ENCODE data around the gene ALS2CL.
"Not testable (repeated sequence)": the region's sequence is repeated elsewhere in the genome, so short reads cannot be mapped to it uniquely, and the experiment has no call there.

Gene ALS2CL

DNA sequence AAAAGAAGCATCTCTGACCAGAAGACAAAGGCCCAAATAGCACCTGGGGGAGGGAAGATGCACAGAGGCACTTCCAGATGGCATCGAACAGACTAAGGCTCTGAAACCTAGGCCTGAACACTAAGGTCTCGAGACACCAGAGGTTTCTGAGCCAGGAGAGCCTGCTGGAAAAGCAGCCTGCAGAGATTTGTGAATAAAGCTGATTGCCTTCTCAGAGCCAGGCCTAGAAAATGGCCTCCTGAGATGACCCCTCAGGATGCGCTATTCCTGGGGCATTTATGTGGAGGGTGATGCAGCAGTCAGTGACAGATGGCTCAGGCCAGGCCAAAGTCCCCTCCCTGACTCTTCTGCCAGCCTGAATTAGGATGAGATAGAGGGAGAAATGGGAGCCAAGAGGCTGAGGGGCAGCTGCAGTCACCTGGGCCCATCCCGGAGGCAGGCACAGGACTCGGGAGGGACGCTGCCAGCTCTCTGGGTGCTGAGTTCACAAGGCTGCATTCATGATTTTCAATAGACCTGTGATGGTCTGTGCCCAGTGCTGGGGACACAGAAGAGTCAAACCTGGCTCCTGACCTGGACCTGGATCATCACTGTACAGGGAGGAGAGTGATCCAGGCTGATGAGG is 17.3 kb upstream of the ALS2CL start:
- H3K27me3 Mint-ChIP-seq: peaks cover 30% of the 10 kb centered on the region
- no peaks in the 10 kb centered on the region for H3K9me3 Mint-ChIP-seq
- H3K4me1 Mint-ChIP-seq: peaks cover 8% of the 10 kb centered on the region
- H3K36me3 Mint-ChIP-seq: no peaks in the 10 kb centered on the region
- no peak overlapping the region for H3K27ac Mint-ChIP-seq
- ATAC-seq: no peak
- H3K4me3 Mint-ChIP-seq: no peak overlapping the region

DNA sequence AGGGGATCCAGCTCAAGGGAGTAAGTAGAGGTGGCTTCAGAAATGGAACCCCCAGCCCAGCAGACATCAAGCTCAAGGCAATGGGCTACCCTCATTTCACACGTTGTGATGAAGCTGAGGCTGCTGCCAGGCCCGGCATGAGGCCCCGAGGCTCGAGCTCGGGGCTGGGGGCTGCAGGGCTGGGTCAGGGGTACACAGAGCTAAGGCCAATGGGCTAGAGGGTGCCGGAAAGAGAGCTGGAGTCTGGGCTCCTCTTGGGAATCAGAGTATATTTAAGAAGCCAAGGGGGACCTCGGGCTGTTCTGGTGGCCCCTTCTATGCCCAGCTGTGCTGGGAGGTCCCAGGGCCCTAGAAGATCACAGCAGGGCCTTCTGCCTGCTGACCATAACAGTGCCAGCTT is 16.8 kb upstream of the ALS2CL start:
- Mint-ChIP-seq H3K27me3 (peaks cover 27% of the 10 kb centered on the region), H3K27ac (no peak overlapping the region), H3K4me1 (peaks cover 8% of the 10 kb centered on the region), H3K36me3 (no peaks in the 10 kb centered on the region), H3K9me3 (no peaks in the 10 kb centered on the region), H3K4me3 (no peak overlapping the region)
- no peak for ATAC-seq

DNA sequence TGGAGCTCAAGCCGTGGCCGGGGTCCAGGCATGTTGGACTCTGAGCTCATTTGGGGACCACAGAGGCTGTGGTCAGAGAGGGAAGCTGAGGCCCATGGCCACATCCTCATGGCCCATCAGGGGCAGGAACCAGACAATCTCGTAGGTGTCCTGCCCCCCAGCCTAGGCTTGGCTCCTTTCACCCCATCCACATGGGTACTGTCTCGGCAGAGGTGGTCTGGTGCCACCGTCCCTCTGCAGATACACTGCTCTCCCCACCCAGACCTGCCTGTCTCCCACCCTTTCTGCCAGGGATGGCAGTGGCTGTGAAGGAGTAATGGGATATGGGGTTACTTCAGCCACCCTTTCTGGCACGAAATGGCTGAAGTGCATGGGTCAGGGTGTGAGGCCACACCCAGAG is 16.2 kb upstream of the ALS2CL start:
- H3K9me3 Mint-ChIP-seq: no peaks in the 10 kb centered on the region
- ATAC-seq: no peak
- H3K4me3 Mint-ChIP-seq: no peak overlapping the region
- peaks cover 22% of the 10 kb centered on the region for H3K27me3 Mint-ChIP-seq
- H3K36me3 Mint-ChIP-seq: no peaks in the 10 kb centered on the region
- peaks cover 8% of the 10 kb centered on the region for H3K4me1 Mint-ChIP-seq
- H3K27ac Mint-ChIP-seq: no peak overlapping the region

DNA sequence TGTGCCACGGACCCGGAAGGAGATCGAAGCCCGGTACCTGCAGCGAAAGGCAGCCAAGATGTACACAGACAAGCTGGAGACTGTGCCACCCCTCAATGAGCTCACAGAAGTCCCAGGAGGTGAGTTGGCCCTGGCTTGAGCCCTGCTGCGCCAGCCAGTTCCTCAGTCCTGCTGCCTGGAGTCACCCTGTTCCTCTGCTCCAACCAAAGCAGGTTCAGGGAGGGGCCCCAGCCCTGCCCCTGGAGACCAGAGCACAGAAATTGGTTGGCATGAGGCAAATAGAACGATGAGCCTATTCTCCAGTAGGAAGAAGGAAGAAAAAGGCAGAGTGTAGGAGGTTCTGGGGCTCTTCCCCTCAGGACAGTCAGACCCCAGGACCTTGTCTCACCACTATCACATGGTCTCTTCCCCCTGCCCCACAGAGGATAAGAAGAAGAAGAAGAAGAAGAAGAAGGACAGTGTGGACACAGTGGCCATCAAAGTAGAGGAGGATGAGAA is 15.7 kb upstream of the ALS2CL start:
- H3K27ac Mint-ChIP-seq: no peak overlapping the region
- H3K4me1 Mint-ChIP-seq: peaks cover 8% of the 10 kb centered on the region
- ATAC-seq: no peak
- H3K36me3 Mint-ChIP-seq: no peaks in the 10 kb centered on the region
- no peaks in the 10 kb centered on the region for H3K9me3 Mint-ChIP-seq
- peaks cover 21% of the 10 kb centered on the region for H3K27me3 Mint-ChIP-seq
- H3K4me3 Mint-ChIP-seq: no peak overlapping the region

DNA sequence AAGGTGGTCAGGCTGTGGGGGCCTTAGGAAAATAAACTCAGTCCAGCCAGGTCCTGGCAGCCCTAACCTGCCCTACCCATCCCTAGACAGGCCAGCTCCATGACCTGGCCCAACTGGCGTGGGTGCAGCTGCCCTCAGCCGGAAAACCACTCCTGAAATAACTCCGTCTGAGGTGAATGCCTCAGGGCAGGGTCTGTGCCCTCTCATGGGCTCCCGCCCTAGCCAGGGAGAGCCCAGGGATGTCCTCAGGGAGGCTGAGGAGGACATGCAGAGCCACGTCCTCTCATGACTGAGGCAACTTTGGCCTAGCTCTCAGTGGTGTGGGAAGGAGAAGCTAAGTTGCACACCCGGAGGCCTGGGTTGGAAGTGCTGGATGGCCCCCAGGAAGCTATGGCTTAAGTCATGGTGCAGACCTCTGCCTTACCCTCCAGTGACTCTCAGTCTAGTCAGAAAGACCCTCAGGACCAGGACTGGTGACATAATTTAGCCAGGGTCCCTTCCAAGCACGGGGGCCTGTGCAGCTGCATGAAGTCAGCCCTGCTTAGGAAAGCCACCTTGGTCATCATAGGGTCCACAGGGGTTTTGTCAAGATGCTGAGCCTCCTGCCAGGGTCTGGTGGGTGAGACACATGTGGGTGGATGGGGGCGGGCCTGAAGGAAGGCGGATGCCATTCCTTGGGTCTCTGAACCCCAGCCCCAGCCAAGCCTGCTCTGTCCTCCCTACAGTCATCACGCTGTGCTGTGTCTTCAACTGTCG is 15.1 kb upstream of the ALS2CL start:
- peaks cover 20% of the 10 kb centered on the region for H3K27me3 Mint-ChIP-seq
- H3K4me3 Mint-ChIP-seq: no peak overlapping the region
- no peaks in the 10 kb centered on the region for H3K9me3 Mint-ChIP-seq
- no peaks in the 10 kb centered on the region for H3K36me3 Mint-ChIP-seq
- peaks cover 8% of the 10 kb centered on the region for H3K4me1 Mint-ChIP-seq
- H3K27ac Mint-ChIP-seq: no peak overlapping the region
- no peak for ATAC-seq

DNA sequence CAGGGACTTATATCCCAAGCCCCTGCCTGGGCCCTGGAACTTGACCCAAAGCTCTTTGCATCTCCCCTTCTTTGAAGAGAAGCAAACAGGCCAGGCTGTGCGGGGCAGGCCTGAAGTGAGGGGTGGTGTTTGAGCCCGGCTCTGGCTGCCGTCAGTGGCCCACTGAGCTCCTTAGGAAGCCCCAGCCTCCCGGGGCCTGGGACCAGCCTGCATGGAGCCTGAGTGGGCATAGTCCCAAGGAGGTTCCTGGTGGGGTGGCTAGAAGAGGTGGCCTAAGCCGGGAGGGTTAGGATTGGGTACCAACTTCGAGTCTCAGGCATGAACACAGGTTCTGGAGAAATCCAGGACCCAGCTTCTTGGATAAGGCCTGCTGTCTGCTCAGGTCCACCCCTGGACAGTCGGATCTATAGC is 14.1 kb upstream of the ALS2CL start:
- Mint-ChIP-seq H3K27ac (no peak overlapping the region), H3K9me3 (no peaks in the 10 kb centered on the region), H3K36me3 (no peaks in the 10 kb centered on the region), H3K4me1 (no peaks in the 10 kb centered on the region), H3K4me3 (no peak overlapping the region), H3K27me3 (peaks cover 11% of the 10 kb centered on the region)
- no peak for ATAC-seq

DNA sequence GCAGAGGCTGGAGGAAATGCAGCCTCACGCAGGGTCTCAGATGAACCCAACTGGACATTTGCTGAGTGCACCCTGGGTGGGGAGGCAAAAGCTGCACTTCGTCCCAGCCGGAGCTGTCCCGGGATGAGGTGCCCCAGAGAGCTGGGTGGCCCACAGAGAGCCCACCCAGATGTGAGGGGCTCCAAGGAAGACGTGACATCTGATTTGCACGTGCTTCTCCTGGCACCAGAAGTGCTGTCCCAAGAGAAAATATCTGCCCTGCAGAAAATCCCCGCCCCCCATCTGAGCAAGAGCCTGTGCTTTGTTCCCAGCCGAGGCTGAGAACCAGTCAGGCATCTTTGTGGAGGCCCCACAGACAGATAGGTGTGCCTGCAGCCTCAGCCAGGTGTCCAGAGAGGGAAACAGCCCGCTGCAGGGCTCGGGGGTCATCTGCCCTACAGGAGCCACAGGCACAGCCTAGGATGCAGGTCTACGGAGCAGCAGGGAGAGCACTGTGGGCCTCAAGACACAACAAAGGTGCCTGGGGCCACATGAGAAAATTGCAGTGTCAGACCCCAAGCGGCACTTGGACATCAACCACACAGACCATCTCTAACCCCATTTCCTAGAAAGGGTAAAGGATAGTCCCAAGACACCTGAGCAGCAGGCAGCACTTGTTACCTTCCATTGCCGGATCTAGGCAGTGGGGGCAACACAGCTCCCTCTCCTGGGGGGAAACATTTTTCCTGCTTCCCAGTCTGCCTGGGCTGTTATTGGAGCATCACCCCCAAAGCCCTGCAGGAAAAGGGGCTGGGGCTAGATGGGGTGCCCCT is 13.5 kb upstream of the ALS2CL start:
- H3K27ac Mint-ChIP-seq: no peak overlapping the region
- no peaks in the 10 kb centered on the region for H3K9me3 Mint-ChIP-seq
- H3K27me3 Mint-ChIP-seq: peaks cover 17% of the 10 kb centered on the region

DNA sequence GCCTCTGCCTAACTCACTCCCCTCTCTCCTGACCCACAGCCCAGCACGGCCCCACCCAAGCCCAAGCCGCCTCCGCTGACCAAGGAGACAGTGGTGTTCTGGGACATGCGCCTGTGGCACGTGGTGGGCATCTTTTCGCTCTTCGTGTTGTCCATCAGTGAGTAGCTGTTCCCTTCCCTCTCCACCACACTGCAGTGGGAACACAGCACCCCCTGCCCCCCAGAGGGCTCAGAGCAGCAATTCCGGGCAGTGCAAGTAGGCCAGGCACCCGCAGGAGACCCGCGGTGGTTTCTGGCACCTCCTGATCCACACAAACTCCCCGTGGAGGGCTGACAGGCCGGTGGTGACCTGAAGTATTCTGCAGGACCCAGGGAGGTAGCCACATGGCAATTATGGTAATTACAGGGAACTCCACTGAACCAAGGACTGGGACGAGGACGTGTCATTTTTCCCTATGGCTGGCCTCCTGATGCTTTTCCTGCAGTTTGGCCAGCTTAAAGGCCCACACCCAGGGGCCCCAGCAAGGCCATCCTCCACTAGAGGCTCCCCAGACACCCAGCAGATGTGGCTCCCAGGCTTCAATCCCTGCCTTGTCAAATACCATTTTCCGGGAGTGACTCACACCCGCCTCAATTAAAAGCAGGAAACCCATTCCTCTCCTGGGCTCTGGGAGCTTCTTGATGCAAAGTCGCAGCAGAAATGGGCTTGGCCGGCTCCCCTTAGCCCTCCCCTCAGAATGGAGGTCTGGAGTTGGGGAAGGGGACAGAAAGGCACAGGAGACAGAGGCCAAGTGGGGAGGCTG is 12.5 kb upstream of the ALS2CL start:
- Mint-ChIP-seq H3K27ac (no peak overlapping the region), H3K9me3 (no peaks in the 10 kb centered on the region), H3K27me3 (peaks cover 24% of the 10 kb centered on the region), H3K4me3 (no peak overlapping the region), H3K36me3 (no peaks in the 10 kb centered on the region), H3K4me1 (no peaks in the 10 kb centered on the region)
- no peak for ATAC-seq

More for the DNA sequence above, 13.5 kb upstream of the ALS2CL start:
- Mint-ChIP-seq H3K4me1 (no peaks in the 10 kb centered on the region), H3K36me3 (no peaks in the 10 kb centered on the region), H3K4me3 (no peak overlapping the region)
- ATAC-seq: no peak

DNA sequence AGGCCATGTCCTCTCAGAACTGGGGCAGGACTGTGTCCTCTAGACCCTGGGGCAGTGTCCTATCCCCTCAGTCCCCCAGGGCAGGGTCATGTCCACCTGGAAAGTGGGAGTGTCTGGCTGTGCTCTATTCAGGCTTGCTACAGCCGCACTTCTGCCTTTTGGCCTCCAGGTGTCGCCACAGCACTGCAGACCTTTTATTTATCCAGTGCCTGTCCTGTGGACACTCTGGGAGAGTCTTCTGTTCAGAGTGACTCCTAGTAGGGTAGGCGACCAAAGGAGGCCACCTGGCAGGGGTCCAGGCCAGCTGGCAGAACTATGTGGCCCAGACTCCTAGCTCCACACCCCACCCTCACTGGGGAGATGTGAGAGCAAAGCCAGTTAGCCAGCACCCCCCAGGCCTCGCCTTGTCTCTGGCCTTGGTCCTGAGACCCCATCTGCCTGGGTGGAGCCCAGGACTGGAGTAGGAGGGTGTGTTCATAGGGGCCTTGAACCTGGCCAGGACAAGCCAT is 11.6 kb upstream of the ALS2CL start:
- no peaks in the 10 kb centered on the region for H3K9me3 Mint-ChIP-seq
- no peak overlapping the region for H3K27ac Mint-ChIP-seq
- ATAC-seq: peak; percentile 68
- no peak overlapping the region for H3K4me3 Mint-ChIP-seq
- no peaks in the 10 kb centered on the region for H3K4me1 Mint-ChIP-seq
- H3K27me3 Mint-ChIP-seq: peaks cover 24% of the 10 kb centered on the region
- H3K36me3 Mint-ChIP-seq: no peaks in the 10 kb centered on the region

DNA sequence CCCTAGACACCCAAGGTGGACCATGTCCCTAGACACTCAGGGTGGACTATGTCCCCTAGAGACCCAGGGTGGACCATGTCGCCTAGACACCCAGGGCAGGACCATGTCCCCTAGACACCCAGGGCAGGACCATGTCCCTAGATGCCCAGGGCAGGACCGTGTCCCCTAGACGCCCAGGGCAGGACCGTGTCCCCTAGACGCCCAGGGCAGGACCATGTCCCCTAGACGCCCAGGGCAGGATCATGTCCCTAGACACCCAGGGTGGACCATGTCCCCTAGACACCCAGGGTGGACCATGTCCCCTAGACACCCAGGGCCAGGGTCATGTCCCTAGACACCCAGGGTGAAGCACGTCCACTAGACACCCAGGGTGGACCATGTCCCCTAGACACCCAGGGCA is 10.9 kb upstream of the ALS2CL start:
- H3K4me1 Mint-ChIP-seq, H3K9me3 Mint-ChIP-seq, H3K36me3 Mint-ChIP-seq, ATAC-seq, H3K27ac Mint-ChIP-seq, H3K4me3 Mint-ChIP-seq: not testable (repeated sequence)
- peaks cover 24% of the 10 kb centered on the region for H3K27me3 Mint-ChIP-seq

DNA sequence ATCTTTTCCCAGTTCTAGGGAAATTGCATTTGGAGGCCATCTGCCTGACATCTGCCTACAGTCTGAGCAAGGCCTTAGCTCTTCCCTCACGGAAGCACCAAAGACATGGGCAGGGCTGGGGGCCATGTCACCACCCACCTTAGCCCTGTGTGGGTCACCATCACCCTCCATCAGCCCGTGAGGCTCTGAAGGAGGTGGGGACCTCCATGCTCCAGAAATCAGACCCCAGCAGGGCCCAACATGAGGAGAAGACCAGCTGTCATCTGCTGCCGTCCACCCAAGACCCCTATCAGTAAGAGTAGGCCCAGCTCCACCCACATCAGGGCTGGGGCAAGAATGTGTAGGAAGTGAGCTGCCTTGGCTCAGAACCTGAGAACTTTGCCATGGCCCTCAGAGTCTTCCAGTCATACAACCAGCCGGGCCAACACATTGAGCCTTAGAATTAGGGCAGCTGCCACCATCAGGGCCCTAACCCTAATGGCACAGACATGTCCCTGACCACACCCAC is 9.6 kb upstream of the ALS2CL start:
- ATAC-seq: no peak
- H3K9me3 Mint-ChIP-seq: no peaks in the 10 kb centered on the region
- H3K36me3 Mint-ChIP-seq: no peaks in the 10 kb centered on the region
- H3K4me3 Mint-ChIP-seq: no peak overlapping the region
- H3K4me1 Mint-ChIP-seq: no peaks in the 10 kb centered on the region
- H3K27me3 Mint-ChIP-seq: peaks cover 24% of the 10 kb centered on the region
- no peak overlapping the region for H3K27ac Mint-ChIP-seq

DNA sequence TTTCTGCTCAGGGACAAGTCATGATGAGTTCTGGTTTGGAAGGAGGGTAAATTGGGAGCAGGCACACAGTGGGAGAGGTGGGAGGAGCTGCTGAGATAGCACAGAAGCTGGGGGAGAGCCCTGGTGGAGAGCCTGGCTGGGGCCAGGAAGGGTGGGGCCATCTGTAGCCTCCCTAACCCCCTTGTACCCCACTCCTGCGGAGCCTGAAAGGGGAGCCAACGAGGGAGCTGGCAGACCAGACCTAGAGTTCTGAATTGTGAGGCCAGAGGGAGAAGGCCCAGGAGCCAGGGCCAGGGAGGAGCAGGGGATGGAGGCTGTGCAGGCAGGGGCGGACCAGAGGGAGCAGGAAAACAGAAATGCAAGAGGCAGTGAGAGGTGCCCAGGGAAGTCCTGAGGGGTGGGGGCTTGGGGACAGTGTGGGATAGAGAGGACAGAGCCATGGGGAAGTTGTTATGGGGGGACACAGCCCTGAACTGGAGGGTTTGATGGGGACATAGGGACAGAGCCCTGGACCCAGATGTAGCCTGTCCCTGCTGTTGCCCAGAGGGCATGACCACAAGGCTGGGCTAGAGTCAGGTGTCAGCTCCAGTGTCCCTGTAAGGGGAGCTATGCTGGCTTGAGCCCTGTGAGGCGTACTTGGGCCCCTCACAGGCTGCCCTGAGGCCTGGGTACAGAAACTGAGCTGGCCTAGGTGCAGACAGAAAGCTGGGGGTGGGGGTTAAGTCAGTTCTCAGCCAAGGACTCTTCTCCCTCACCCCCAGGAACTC is 8.9 kb upstream of the ALS2CL start:
- no peaks in the 10 kb centered on the region for H3K9me3 Mint-ChIP-seq
- H3K4me1 Mint-ChIP-seq: no peaks in the 10 kb centered on the region
- no peak overlapping the region for H3K4me3 Mint-ChIP-seq
- H3K36me3 Mint-ChIP-seq: no peaks in the 10 kb centered on the region
- peaks cover 24% of the 10 kb centered on the region for H3K27me3 Mint-ChIP-seq
- ATAC-seq: no peak
- no peak overlapping the region for H3K27ac Mint-ChIP-seq

DNA sequence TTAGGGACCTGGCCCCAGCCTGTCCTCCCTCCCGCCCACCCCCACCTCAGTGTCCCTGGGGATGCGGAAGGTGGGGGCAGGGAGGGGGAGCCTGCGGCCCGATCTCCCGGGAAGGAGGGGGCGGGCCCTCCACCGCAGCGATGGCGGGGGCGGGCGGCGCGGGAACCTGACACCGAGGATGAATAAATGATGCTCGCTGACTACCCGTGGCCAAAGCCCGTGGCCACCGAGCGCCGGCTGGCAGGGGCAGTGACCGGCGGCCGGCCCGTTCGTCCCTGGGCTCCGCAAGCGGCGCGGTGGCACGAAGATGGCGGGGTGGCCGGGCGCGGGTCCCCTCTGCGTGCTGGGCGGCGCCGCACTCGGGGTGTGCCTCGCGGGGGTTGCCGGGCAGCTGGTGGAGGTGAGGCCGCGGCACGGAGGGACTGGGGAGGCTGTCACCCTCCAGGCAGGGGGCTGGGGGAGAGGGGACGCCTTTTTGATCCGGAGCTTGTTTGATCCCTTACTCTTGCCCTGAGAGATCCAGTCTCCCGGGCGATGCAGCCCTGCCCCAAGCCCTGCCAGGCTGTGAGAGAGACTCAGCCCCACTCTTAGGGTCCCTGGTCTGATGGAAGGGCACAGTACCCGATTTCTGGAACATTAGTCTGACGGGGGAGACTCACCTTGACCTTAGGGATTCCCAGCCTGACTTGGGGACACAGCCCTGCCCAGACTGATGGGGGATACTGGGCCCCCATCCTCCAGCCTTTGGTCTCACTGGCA is 7.9 kb upstream of the ALS2CL start, which contains the start of gene TMIE:
Gene TMIE (plus strand): TSS at position 212 of the 759 bp plus-strand sequence. CDS start 96 bp downstream, at position 308.
- ATAC-seq: no peak
- Mint-ChIP-seq H3K9me3 (no peaks in the 10 kb centered on the region), H3K27me3 (peaks cover 21% of the 10 kb centered on the region), H3K36me3 (no peaks in the 10 kb centered on the region), H3K4me3 (no peak within 1 kb of the TSS), H3K4me1 (no peaks in the 10 kb centered on the region), H3K27ac (no peak within 1 kb of the TSS)
